Mammary epithelial cell (primary cell): ENCODE measurements around the gene ABCA3.

Experiments
- CTCF ChIP-seq, 2 donors: IDR thresholded peaks in 1 of 2; conservative IDR thresholded peaks in 1 of 2; 2 replicates each; pipeline ENCODE4 v1.5.1; 2011 to 2012; ENCODE audit warnings: inconsistent platforms in 2 of 2, low read length in 2 of 2, mild to moderate bottlenecking in 2 of 2, control low read depth in 1 of 2, low read depth in 1 of 2; ENCODE audit not compliant: insufficient read depth in 1 of 2; ENCODE audit errors: extremely low read depth in 1 of 2
- EZH2 ChIP-seq: IDR thresholded peaks from 2 replicates; pipeline ENCODE4 v1.6.1; 2012; ENCODE audit warnings: low read length, inconsistent platforms, borderline replicate concordance

GRCh38 chr16:2226245-2226793, 114.2 kb downstream of the ABCA3 start:
- no peak for TF ChIP-seq CTCF (conservative IDR thresholded peaks at IDR 0.05 in 1 of 2, IDR thresholded peaks at IDR 0.05 in 1 of 2; ENCODE audit: extremely low read depth in 1 of 2, insufficient read depth in 1 of 2, low read depth in 1 of 2, low read length in 2 of 2)
- no peak for TF ChIP-seq EZH2
